WTC11 (cell line): ENCODE data around the gene RAB11FIP3. TPM values are rescaled to one million over a fixed set of nuclear protein-coding genes. Genes with fewer than 3 reads are reported as not detected.

Experiments
- ATAC-seq: fragments of 200-7000 bp; cut with Tn5 transposase; 2 replicates; pipeline ENCODE4 v1.10.0; 2021; ENCODE audit warnings: mild to moderate bottlenecking, moderate library complexity
- CTCF ChIA-PET: fragments of 300-600 bp; sonication (Branson Sonifier 250); formaldehyde crosslinking; loops from one replicate; lab custom pipeline; 2021; ENCODE audit warnings: antibody characterized with exemption; lab: Charles Lee
- POLR2A ChIA-PET: fragments of 350-600 bp; sonication (Branson Sonifier 250); formaldehyde crosslinking; loops from one replicate; lab custom pipeline; 2021; ENCODE audit warnings: antibody characterized with exemption; lab: Charles Lee
- DNase-seq: peaks from one replicate; pipeline ENCODE4 v3.0.0; 2021; ENCODE audit warnings: low spot score
- H3K27ac Mint-ChIP-seq: 2 replicates; pipeline ENCODE4 v1.8.0; 2021; ENCODE audit warnings: mixed read lengths
- H3K27me3 Mint-ChIP-seq: 2 replicates; pipeline ENCODE4 v1.8.0; 2021; ENCODE audit warnings: low read depth, mild to moderate bottlenecking, moderate library complexity, mixed read lengths
- H3K36me3 Mint-ChIP-seq: 2 replicates; pipeline ENCODE4 v1.8.0; 2021; ENCODE audit warnings: mixed read lengths
- H3K4me1 Mint-ChIP-seq: 2 replicates; pipeline ENCODE4 v1.8.0; 2022; ENCODE audit warnings: mixed read lengths
- H3K4me3 Mint-ChIP-seq: 2 replicates; pipeline ENCODE4 v1.8.0; 2021; ENCODE audit warnings: mild to moderate bottlenecking, moderate library complexity, mixed read lengths
- H3K9me3 Mint-ChIP-seq: 2 replicates; pipeline ENCODE4 v1.8.0; 2021; ENCODE audit warnings: mixed read lengths
- ATF3 ChIP-seq: sonication (generic); formaldehyde crosslinking; conservative IDR thresholded peaks from 2 replicates; pipeline ENCODE4 v1.8.1; 2022; ENCODE audit warnings: mild to moderate bottlenecking, missing genetic modification reagents
- ATF6 ChIP-seq: sonication (generic); formaldehyde crosslinking; IDR thresholded peaks from 2 replicates; pipeline ENCODE4 v1.8.1; 2023; ENCODE audit warnings: mild to moderate bottlenecking, missing genetic modification reagents
- CREB1 ChIP-seq: sonication (generic); formaldehyde crosslinking; IDR thresholded peaks from 2 replicates; pipeline ENCODE4 v1.8.0; 2023; ENCODE audit warnings: mild to moderate bottlenecking, missing genetic modification reagents
- CTCF ChIP-seq: fragments of 200-600 bp; IDR thresholded peaks from 2 replicates; pipeline ENCODE4 v1.8.0; 2022; ENCODE audit warnings: antibody characterized with exemption
- ELF4 ChIP-seq: sonication (generic); formaldehyde crosslinking; IDR thresholded peaks from 2 replicates; pipeline ENCODE4 v1.8.1; 2022; ENCODE audit warnings: low read depth, mild to moderate bottlenecking, moderate library complexity, missing genetic modification reagents
- ERG ChIP-seq: fragments of 250-450 bp; sonication (Bioruptor Pico); IDR thresholded peaks from 2 replicates; pipeline ENCODE4 v1.8.0; 2021; ENCODE audit warnings: mild to moderate bottlenecking
- GRHL2 ChIP-seq: fragments of 250-450 bp; sonication (Bioruptor Pico); IDR thresholded peaks from 2 replicates; pipeline ENCODE4 v1.8.0; 2022; ENCODE audit warnings: mild to moderate bottlenecking, moderate library complexity; ENCODE audit not compliant: insufficient replicate concordance, severe bottlenecking
- IRF1 ChIP-seq: sonication (generic); formaldehyde crosslinking; IDR thresholded peaks from 2 replicates; pipeline ENCODE4 v1.8.0; 2023; ENCODE audit warnings: missing genetic modification reagents
- JUN ChIP-seq: sonication (generic); formaldehyde crosslinking; IDR thresholded peaks from 2 replicates; pipeline ENCODE4 v1.8.0; 2023; ENCODE audit warnings: mild to moderate bottlenecking, missing genetic modification reagents
- MLX ChIP-seq: sonication (generic); formaldehyde crosslinking; IDR thresholded peaks from 2 replicates; pipeline ENCODE4 v1.8.1; 2023; ENCODE audit warnings: mild to moderate bottlenecking, missing genetic modification reagents, moderate library complexity
- NR2C2 ChIP-seq: sonication (generic); formaldehyde crosslinking; IDR thresholded peaks from 2 replicates; pipeline ENCODE4 v1.8.0; 2022; ENCODE audit warnings: mild to moderate bottlenecking, missing genetic modification reagents
- RORB ChIP-seq: fragments of 250-450 bp; sonication (Bioruptor Pico); IDR thresholded peaks from 2 replicates; pipeline ENCODE4 v1.9.0; 2021; ENCODE audit warnings: mild to moderate bottlenecking
- TCF7 ChIP-seq: sonication (generic); formaldehyde crosslinking; IDR thresholded peaks from 2 replicates; pipeline ENCODE4 v1.8.0; 2022; ENCODE audit warnings: mild to moderate bottlenecking, low read depth, missing genetic modification reagents, moderate library complexity
- TEAD4 ChIP-seq: sonication (generic); formaldehyde crosslinking; IDR thresholded peaks from 2 replicates; pipeline ENCODE4 v1.8.0; 2022; ENCODE audit warnings: mild to moderate bottlenecking, missing genetic modification reagents
- USF1 ChIP-seq: sonication (generic); formaldehyde crosslinking; IDR thresholded peaks from 2 replicates; pipeline ENCODE4 v1.8.0; 2022; ENCODE audit warnings: mild to moderate bottlenecking, missing genetic modification reagents
- ZNF281 ChIP-seq: sonication (generic); formaldehyde crosslinking; IDR thresholded peaks from 2 replicates; pipeline ENCODE4 v1.8.0; 2023; ENCODE audit warnings: mild to moderate bottlenecking, missing genetic modification reagents
- ZNF423 ChIP-seq: fragments of 250-450 bp; sonication (Bioruptor Pico); IDR thresholded peaks from 2 replicates; pipeline ENCODE4 v2.1.2; 2022; ENCODE audit warnings: mild to moderate bottlenecking, moderate library complexity
- ZNF532 ChIP-seq: fragments of 250-450 bp; sonication (Bioruptor Pico); IDR thresholded peaks from 2 replicates; pipeline ENCODE4 v1.9.0; 2021; ENCODE audit warnings: mild to moderate bottlenecking, borderline replicate concordance
- total RNA-seq: library from RNA; stranded (reverse); gene quantifications from 3 replicates; pipeline ENCODE4 v1.2.3, GENCODE V29; 2021

The RAB11FIP3 gene
- total RNA-seq, 1 experiment from 2014 or later = 38.6 TPM

GRCh38 chr16:519841-520687 lies 94.6 kb downstream of the RAB11FIP3 start:
- no peak for DNase-seq
- Mint-ChIP-seq H3K27me3 (no peaks in the 10 kb centered on the region), H3K4me1 (no peaks in the 10 kb centered on the region), H3K36me3 (peaks cover 2% of the 10 kb centered on the region; the same call in 1 of the 2 replicates), H3K27ac (no peak overlapping the region), H3K4me3 (no peak overlapping the region), H3K9me3 (no peaks in the 10 kb centered on the region)
- ChIA-PET POLR2A (interaction anchor here (1.2 kb wide), 1 partner anchor 119 kb away, joined by 3 read pairs; the partner anchor contains the start of gene DECR2), CTCF (interaction anchor here (0.8 to 2.1 kb wide), 8 partner anchors 12 to 130 kb away, joined by 3 to 9 read pairs (median 4); partner anchors contain the start of gene NHLRC4)
- TF ChIP-seq NR2C2 (CRISPR knock-in tag) = no peak
- no peak for TF ChIP-seq JUN (CRISPR knock-in tag)
- TF ChIP-seq ERG (CRISPR knock-in tag) = no peak
- TF ChIP-seq RORB (CRISPR knock-in tag) = no peak
- no peak for TF ChIP-seq CTCF
- TF ChIP-seq ZNF423 (CRISPR knock-in tag) = no peak
- TF ChIP-seq IRF1 (CRISPR knock-in tag) = no peak
- TF ChIP-seq ZNF281 (CRISPR knock-in tag) = no peak
- no peak for TF ChIP-seq MLX (CRISPR knock-in tag)
- no peak for TF ChIP-seq TEAD4 (CRISPR knock-in tag)
- TF ChIP-seq GRHL2 = no peak
- no peak for TF ChIP-seq USF1
- no peak for TF ChIP-seq ZNF532 (CRISPR knock-in tag)
- no peak for TF ChIP-seq TCF7
- TF ChIP-seq ELF4 (CRISPR knock-in tag) = no peak
- TF ChIP-seq CREB1 (CRISPR knock-in tag) = no peak
- no peak for TF ChIP-seq ATF3 (CRISPR knock-in tag)
- TF ChIP-seq ATF6 = no peak
- ATAC-seq = no peak
